Stimulated activated CD4-positive, alpha-beta T cell treated with anti-CD3 and anti-CD28 coated beads, Interleukin-4, amount 100 ng/mL, for 48 hours (primary cell): ENCODE results near the gene ST6GALNAC6.
"Not testable (repeated sequence)": the region's sequence is repeated elsewhere in the genome, so short reads cannot be mapped to it uniquely, and the experiment has no call there.

ENCODE experiments used
- DNase-seq, 2 donors: peaks; one replicate each; pipeline ENCODE4 v3.0.0-alpha.2; 2020; ENCODE audit warnings: low read depth in 2 of 2

The ST6GALNAC6 gene

GRCh38 chr9:127893392-127893791 lies 6.0 kb downstream of the ST6GALNAC6 start:
- no peak for DNase-seq

GRCh38 chr9:127892831-127893230 lies 6.6 kb downstream of the ST6GALNAC6 start:
- no peak for DNase-seq

GRCh38 chr9:127890053-127890452 lies 9.3 kb downstream of the ST6GALNAC6 start:
- DNase-seq: no peak

GRCh38 chr9:127887792-127888191 lies 11.6 kb downstream of the ST6GALNAC6 start:
- DNase-seq: no peak

GRCh38 chr9:127886401-127886972 lies 12.9 kb downstream of the ST6GALNAC6 start:
- no peak for DNase-seq

- DNase-seq: no peak
These were observed 13.7 kb downstream of the ST6GALNAC6 start for GRCh38 chr9:127885508-127886281.

GRCh38 chr9:127884976-127885490 lies 14.4 kb downstream of the ST6GALNAC6 start:
- DNase-seq: no peak

GRCh38 chr9:127884427-127884911 lies 14.9 kb downstream of the ST6GALNAC6 start:
- DNase-seq: no peak

- no peak for DNase-seq
These were observed 15.4 kb downstream of the ST6GALNAC6 start for GRCh38 chr9:127883959-127884358.

GRCh38 chr9:127881715-127882114 lies 17.7 kb downstream of the ST6GALNAC6 start:
- not testable (repeated sequence) for DNase-seq

GRCh38 chr9:127880143-127880542 lies 19.3 kb downstream of the ST6GALNAC6 start:
- no peak for DNase-seq

- no peak for DNase-seq
These were observed 20.6 kb downstream of the ST6GALNAC6 start for GRCh38 chr9:127878652-127879390.

- no peak for DNase-seq
These were observed 21.3 kb downstream of the ST6GALNAC6 start for GRCh38 chr9:127878001-127878651.

GRCh38 chr9:127877566-127877998 lies 21.8 kb downstream of the ST6GALNAC6 start, which contains the start of gene AK1:
Gene AK1 (minus strand): TSS chr9:127877675. CDS start chr9:127874617, 3,058 bp downstream.
- no peak for DNase-seq

- no peak for DNase-seq
These were observed 22.4 kb downstream of the ST6GALNAC6 start for GRCh38 chr9:127876764-127877562.

GRCh38 chr9:127876026-127876763 lies 23.2 kb downstream of the ST6GALNAC6 start:
- DNase-seq: no peak

- no peak for DNase-seq
These were observed 24.0 kb downstream of the ST6GALNAC6 start for GRCh38 chr9:127875306-127875966.

- DNase-seq: no peak
These were observed 24.8 kb downstream of the ST6GALNAC6 start for GRCh38 chr9:127874301-127875221.
